Thymus (tissue), 11 donors: ENCODE results near the gene INSRR. TPM values are rescaled to one million over a fixed set of nuclear protein-coding genes. Genes with fewer than 3 reads are reported as not detected.

Experiments
- DNase-seq, 9 donors: peaks; one replicate each; pipeline ENCODE4 v3.0.0-alpha.2; 2013; ENCODE audit warnings: low spot score in 9 of 9, low read depth in 6 of 9, missing footprints in 1 of 9
- H3K27ac ChIP-seq, 2 donors: one replicate each; pipeline ENCODE4 v1.5.1; 2013; ENCODE audit warnings: control low read depth in 1 of 2, low read depth in 1 of 2, low read length in 1 of 2, mild to moderate bottlenecking in 1 of 2, moderate library complexity in 1 of 2
- H3K27me3 ChIP-seq, 2 donors: one replicate each; pipeline ENCODE4 v1.5.1; 2013; ENCODE audit warnings: low read length in 1 of 2; ENCODE audit not compliant: control insufficient read depth in 2 of 2, insufficient read depth in 1 of 2
- H3K36me3 ChIP-seq, 2 donors: one replicate each; pipeline ENCODE4 v1.5.1; 2013; ENCODE audit warnings: low read length in 1 of 2, mild to moderate bottlenecking in 1 of 2, moderate library complexity in 1 of 2; ENCODE audit not compliant: control insufficient read depth in 2 of 2, insufficient read depth in 2 of 2
- H3K4me1 ChIP-seq, 2 donors: one replicate each; pipeline ENCODE4 v1.5.1; 2013; ENCODE audit warnings: low read length in 2 of 2; ENCODE audit not compliant: control insufficient read depth in 2 of 2, insufficient read depth in 2 of 2
- H3K4me3 ChIP-seq, 2 donors: one replicate each; pipeline ENCODE4 v1.5.1; 2013; ENCODE audit warnings: low read length in 2 of 2, control low read depth in 1 of 2, mild to moderate bottlenecking in 1 of 2
- H3K9me3 ChIP-seq, 2 donors: one replicate each; pipeline ENCODE4 v1.5.1; 2013; ENCODE audit warnings: low read length in 1 of 2, mild to moderate bottlenecking in 1 of 2; ENCODE audit not compliant: control insufficient read depth in 2 of 2, insufficient read depth in 1 of 2
- WGBS: extraction: QIAGEN DNeasy Blood & Tissue Kit; methylation state at CpG from one replicate; pipeline ENCODE4 v1.1.7; 2013; 5-methylcytosine and 5-hydroxymethylcytosine counted together
- polyA plus RNA-seq: library from polyadenylated mRNA; stranded (reverse); fragments of 200-250 nt; gene quantifications from one replicate; pipeline ENCODE4 v1.2.3, GENCODE V29; 2013
- total RNA-seq: library from RNA; stranded (reverse); fragments of 120-200 nt; gene quantifications from one replicate; pipeline ENCODE4 v1.2.4, GENCODE V29; 2013
- donor health status: healthy.

The INSRR gene
- total and polyA plus RNA-seq, 2 donors, result 0.33 to 0.43 TPM

DNA sequence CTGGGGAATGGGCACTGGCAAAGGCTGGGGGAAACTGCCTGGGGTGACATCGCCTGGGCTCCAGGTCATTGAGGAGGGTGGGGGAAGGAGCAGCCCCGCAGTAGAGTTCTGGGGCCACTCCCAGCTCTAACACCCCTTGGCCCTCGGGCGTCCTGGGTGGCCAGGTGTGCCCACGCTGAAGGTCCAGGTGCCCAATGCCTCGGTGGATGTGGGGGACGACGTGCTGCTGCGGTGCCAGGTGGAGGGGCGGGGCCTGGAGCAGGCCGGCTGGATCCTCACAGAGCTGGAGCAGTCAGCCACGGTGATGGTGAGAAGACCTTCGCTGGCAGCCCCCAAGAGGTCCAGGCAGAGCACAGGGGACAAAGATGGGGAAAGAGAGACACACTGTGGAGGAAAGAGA, 9.4 kb upstream of the INSRR start:
- H3K4me1 ChIP-seq, result peaks cover 0 to 11% of the 10 kb centered on the region in 2 donors
- peaks cover 3 to 60% of the 10 kb centered on the region in 2 donors for H3K27me3 ChIP-seq
- no peaks in the 10 kb centered on the region for H3K9me3 ChIP-seq
- 92% methylated on average over 13 of the region's 13 CpGs for WGBS
- no peak overlapping the region for H3K27ac ChIP-seq
- H3K4me3 ChIP-seq, result no peak overlapping the region
- no peak for DNase-seq
- H3K36me3 ChIP-seq, result peaks cover 0 to 3% of the 10 kb centered on the region in 2 donors

DNA sequence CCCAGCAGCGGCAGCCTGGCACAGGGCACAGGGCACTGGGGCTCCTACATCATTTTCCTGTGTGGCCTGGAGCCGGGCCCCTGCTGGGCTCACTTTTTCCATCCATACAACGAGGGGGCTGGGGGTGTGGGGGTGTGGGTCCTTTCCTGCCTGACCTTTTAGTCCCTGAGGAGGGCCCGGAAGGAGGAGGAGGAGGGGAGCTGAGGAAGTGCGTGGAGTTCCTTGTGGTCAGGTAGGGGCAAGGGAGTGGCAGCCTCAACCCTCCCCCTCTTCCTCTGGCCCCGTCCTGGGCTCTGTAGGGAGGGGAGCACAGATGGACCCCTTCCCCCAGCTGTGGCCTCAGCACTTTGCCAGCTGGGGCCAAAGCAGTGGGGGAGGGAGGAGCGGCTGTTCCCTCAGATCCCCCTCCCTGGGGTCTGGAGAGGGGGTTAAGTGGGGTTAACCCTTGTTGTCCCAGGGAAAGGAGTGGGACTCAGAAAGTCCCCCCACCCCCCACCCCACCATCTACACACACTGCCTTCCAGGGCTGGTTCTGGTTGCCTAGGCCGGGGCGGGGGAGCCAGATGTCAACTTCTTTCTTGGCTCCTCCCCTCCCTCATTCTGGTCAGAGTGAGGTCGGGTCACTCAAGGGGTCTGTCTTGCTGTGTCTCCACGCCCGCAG, 7.5 kb upstream of the INSRR start:
- 51% methylated on average over 12 of the region's 12 CpGs for WGBS
- H3K27me3 ChIP-seq, result peaks cover 15 to 73% of the 10 kb centered on the region in 2 donors
- H3K4me3 ChIP-seq, result no peak overlapping the region
- DNase-seq, result no peak
- peaks cover 0 to 3% of the 10 kb centered on the region in 2 donors for H3K9me3 ChIP-seq
- H3K36me3 ChIP-seq, result peaks cover 0 to 3% of the 10 kb centered on the region in 2 donors
- peaks cover 0 to 28% of the 10 kb centered on the region in 2 donors for H3K4me1 ChIP-seq
- no peak overlapping the region for H3K27ac ChIP-seq

DNA sequence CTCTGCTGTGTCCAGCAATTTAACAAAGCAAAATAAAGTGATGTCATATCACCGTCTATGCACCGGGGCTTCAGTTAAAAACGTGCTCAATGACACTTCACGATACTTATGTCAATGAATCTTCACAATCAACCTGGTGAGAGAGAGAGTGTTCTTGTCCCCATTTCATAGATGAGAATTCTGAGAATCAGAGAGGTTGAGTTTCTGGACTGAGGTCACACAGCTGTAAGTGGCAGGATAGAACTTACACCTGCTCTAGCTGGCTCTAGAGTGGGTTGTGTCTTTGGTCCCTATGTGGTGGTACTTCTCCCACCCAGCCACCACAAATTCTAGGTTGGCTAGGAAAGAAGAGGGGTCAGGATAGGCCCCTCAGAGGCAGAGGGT, 6.9 kb upstream of the INSRR start:
- no peak for DNase-seq

DNA sequence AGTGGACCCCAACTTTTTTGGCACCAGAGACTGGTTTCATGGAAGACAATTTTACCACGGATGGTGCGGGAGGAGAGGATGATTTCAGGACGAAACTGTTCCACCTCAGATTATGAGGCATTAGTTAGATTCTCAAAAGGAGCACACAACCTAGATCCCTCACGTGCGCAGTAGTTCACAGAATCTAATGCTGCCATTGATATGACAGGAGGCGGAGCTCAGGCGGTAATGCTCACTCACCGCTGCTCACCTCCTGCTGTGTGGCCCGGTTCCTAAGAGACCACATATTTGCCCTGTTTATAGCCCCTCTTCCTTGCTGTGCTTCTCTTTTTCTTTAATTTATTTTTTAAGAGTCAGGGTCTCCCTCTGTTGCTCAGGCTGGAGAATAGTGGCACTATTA, 6.3 kb upstream of the INSRR start:
- no peak for DNase-seq
- 92% methylated on average over 9 of the region's 9 CpGs for WGBS
- Histone ChIP-seq H3K27me3 (peaks cover 24 to 78% of the 10 kb centered on the region in 2 donors), H3K4me1 (peaks cover 3 to 38% of the 10 kb centered on the region in 2 donors), H3K27ac (no peak overlapping the region), H3K36me3 (peaks cover 0 to 3% of the 10 kb centered on the region in 2 donors), H3K9me3 (peaks cover 0 to 10% of the 10 kb centered on the region in 2 donors), H3K4me3 (no peak overlapping the region)

More for the DNA sequence above, 6.9 kb upstream of the INSRR start:
- Histone ChIP-seq H3K9me3 (peaks cover 0 to 7% of the 10 kb centered on the region in 2 donors), H3K4me3 (no peak overlapping the region), H3K4me1 (peaks cover 3 to 34% of the 10 kb centered on the region in 2 donors), H3K27ac (no peak overlapping the region), H3K27me3 (peaks cover 20 to 76% of the 10 kb centered on the region in 2 donors), H3K36me3 (peaks cover 0 to 3% of the 10 kb centered on the region in 2 donors)
- 92% methylated on average over 4 of the region's 4 CpGs for WGBS

DNA sequence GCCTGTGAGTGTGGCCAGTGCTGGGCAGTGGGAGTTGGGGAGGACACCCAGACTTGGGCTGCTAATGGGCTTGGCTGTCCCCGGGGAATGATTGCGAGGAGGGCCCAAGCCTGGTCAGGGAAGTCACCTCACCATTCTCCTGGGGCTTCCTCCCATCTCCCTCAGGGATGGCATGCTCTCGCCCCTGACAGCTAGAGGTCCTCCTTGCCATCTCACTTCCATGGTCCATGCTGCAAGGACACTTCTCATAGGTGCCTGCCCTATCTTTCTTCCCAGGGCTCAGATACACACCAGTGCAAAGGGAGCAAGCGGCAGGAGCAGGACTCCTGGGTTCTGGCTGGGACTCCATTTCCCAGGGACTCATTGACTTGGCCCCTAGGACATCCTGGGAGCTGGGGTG, 5.9 kb upstream of the INSRR start:
- WGBS, result 97% methylated on average over 4 of the region's 4 CpGs
- Histone ChIP-seq H3K4me1 (peaks cover 8 to 42% of the 10 kb centered on the region in 2 donors), H3K4me3 (no peak overlapping the region), H3K36me3 (peaks cover 0 to 3% of the 10 kb centered on the region in 2 donors), H3K27me3 (peaks cover 29 to 80% of the 10 kb centered on the region in 2 donors), H3K27ac (no peak overlapping the region), H3K9me3 (peaks cover 0 to 11% of the 10 kb centered on the region in 2 donors)
- DNase-seq, result no peak

DNA sequence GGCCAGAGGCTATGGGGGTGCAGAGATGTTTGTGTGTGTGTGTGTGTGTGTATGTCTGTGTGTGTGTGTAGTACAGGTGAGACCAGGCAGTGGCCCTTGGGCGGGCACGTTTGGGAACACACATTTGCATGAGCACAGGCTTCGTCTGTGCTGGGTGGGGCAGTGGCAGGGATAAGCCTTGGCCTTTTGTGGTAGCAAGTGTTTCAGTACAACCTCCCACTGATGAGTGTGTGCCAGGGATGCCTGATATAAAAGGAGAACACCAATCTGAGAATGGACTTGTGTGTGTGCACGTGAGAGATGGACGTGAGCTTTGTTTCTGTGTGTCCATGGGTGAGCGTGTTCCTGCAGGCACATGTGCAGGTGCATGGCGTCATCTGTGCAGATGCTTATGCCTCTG, 4.7 kb upstream of the INSRR start:
- Histone ChIP-seq H3K4me1 (peaks cover 9 to 42% of the 10 kb centered on the region in 2 donors), H3K27ac (no peak overlapping the region), H3K4me3 (no peak overlapping the region), H3K27me3 (peaks cover 41 to 87% of the 10 kb centered on the region in 2 donors), H3K36me3 (peaks cover 0 to 3% of the 10 kb centered on the region in 2 donors), H3K9me3 (peaks cover 0 to 11% of the 10 kb centered on the region in 2 donors)
- 94% methylated on average over 7 of the region's 7 CpGs for whole genome bisulfite sequencing
- no peak for DNase-seq

DNA sequence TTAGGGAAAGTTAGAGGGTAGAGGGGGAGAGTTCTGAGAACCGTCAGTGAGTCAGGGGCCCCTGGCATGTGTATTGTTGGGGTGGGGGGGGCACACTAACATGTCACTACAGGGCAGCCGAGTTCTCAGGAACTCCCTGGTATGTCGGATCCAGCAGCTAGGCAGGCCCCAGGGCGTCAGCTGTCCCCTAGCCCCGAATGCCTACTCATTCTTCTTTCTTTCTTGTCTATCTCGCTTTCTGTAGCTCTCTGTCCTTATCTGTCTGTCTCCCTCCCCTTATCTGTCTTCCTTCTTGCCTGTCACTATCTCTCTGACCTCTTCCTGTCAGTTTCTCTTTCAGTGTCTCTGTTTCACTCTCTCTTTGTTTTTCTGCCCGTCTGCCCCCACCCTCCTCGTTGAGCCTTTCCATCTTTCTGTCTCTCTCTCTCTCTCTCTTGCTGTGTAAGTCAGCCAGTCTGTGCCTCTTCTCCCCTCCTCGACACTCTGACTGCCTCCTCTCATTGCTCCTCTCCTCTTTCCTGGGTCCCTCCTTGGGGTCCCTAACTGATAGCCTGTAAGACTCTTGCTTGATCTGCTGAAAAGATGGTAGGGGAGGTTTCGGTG, 4.2 kb upstream of the INSRR start:
- Histone ChIP-seq H3K36me3 (peaks cover 0 to 3% of the 10 kb centered on the region in 2 donors), H3K27me3 (peaks cover 46 to 87% of the 10 kb centered on the region in 2 donors), H3K4me3 (no peak overlapping the region), H3K9me3 (peaks cover 0 to 11% of the 10 kb centered on the region in 2 donors), H3K27ac (no peak overlapping the region), H3K4me1 (peaks cover 9 to 42% of the 10 kb centered on the region in 2 donors)
- DNase-seq, result no peak
- WGBS, result 68% methylated on average over 10 of the region's 10 CpGs

DNA sequence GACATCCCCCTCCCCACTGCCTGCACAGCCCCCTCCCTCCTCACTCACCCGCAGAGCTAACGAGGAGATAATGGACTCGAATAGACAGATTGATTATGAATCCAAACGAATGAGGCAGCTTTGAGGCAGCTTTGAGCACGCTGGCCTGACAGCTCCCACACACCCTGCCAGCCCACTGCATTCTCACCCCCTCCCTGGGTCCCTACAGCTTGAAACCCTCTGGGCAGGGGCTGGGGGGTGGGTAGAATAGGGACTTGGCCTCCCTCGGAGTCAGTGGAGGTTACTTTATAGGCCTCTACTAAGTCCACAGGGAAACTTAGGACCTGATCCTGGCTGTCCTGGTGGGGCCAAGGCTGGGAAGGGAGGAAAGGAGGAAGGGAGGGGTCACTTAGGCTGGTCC, 3.7 kb upstream of the INSRR start:
- Histone ChIP-seq H3K4me3 (no peak overlapping the region), H3K9me3 (peaks cover 0 to 11% of the 10 kb centered on the region in 2 donors), H3K27me3 (peaks cover 51 to 89% of the 10 kb centered on the region in 2 donors), H3K4me1 (peaks cover 9 to 42% of the 10 kb centered on the region in 2 donors), H3K27ac (no peak overlapping the region), H3K36me3 (peaks cover 0 to 3% of the 10 kb centered on the region in 2 donors)
- no peak for DNase-seq
- 94% methylated on average over 6 of the region's 6 CpGs for WGBS
